B cell (primary cell): ENCODE results near the gene ANTXR1. TPM values are rescaled to one million over a fixed set of nuclear protein-coding genes. Genes with fewer than 3 reads are reported as not detected.

Source experiments
- ATAC-seq: fragments of 200-7000 bp; cut with Tn5 transposase; one replicate; pipeline ENCODE4 v1.10.0; 2021; ENCODE audit warnings: low read depth, mild to moderate bottlenecking, moderate number of reproducible peaks, moderate library complexity
- CTCF ChIA-PET: fragments of 350-600 bp; sonication (Branson Sonifier 250); formaldehyde crosslinking; loops from one replicate; lab custom pipeline; 2021; ENCODE audit warnings: antibody characterized with exemption, inconsistent platforms; lab: Charles Lee
- POLR2A ChIA-PET: fragments of 350-600 bp; sonication (Branson Sonifier 250); formaldehyde crosslinking; loops from one replicate; lab custom pipeline; 2021; ENCODE audit warnings: antibody characterized with exemption; lab: Charles Lee
- DNase-seq: peaks from one replicate; pipeline ENCODE4 v3.0.0; 2013
- H2AFZ ChIP-seq: 2 replicates; pipeline ENCODE4 v1.6.1; 2012; ENCODE audit warnings: mild to moderate bottlenecking, low read depth, low read length; ENCODE audit not compliant: insufficient read depth, poor library complexity, severe bottlenecking
- H3K27ac ChIP-seq, 2 donors: 1 replicate in 1 of 2; 2 replicates in 1 of 2; pipeline ENCODE4 v1.5.1; 2012 to 2013; ENCODE audit warnings: low read length in 2 of 2, mild to moderate bottlenecking in 2 of 2, moderate library complexity in 1 of 2
- H3K27me3 ChIP-seq, 4 experiments: fragments of 200-600 bp in 1 of 4; sonication (generic) in 1 of 4; replicated peaks in 1 of 4; 1 replicate in 2 of 4; 2 replicates in 2 of 4; pipeline versions ENCODE4 v1.6.1 to v1.7.0; 2013 to 2016; ENCODE audit warnings: low read length in 3 of 4, mild to moderate bottlenecking in 2 of 4, mixed read lengths in 1 of 4, moderate library complexity in 1 of 4; ENCODE audit not compliant: insufficient read depth in 4 of 4, control insufficient read depth in 3 of 4; ENCODE audit errors: control extremely low read depth in 1 of 4
- H3K36me3 ChIP-seq, 2 experiments: replicated peaks in 1 of 2; 1 replicate in 1 of 2; 2 replicates in 1 of 2; pipeline versions ENCODE4 v1.6.1 to v1.7.1; 2013; ENCODE audit warnings: low read length in 1 of 2; ENCODE audit not compliant: insufficient read depth in 2 of 2, control insufficient read depth in 1 of 2; ENCODE audit errors: control extremely low read depth in 1 of 2, extremely low read depth in 1 of 2
- H3K4me1 ChIP-seq, 2 donors: fragments of 200-600 bp in 1 of 2; sonication (generic) in 1 of 2; 1 replicate in 1 of 2; 2 replicates in 1 of 2; pipeline versions ENCODE4 v1.5.1 to v1.6.1; 2013 to 2017; ENCODE audit warnings: low read length in 2 of 2; ENCODE audit not compliant: control insufficient read depth in 2 of 2, insufficient read depth in 2 of 2
- H3K4me2 ChIP-seq: replicated peaks from 2 replicates; pipeline ENCODE3; 2012; ENCODE audit warnings: mild to moderate bottlenecking, low read depth, low read length; ENCODE audit not compliant: poor library complexity, severe bottlenecking
- H3K4me3 ChIP-seq, 5 experiments: fragments of 200-600 bp in 1 of 5; sonication (generic) in 1 of 5; 1 replicate in 3 of 5; 2 replicates in 2 of 5; pipeline versions ENCODE4 v1.5.1 to v1.7.0; 2011 to 2016; ENCODE audit warnings: low read length in 4 of 5, mild to moderate bottlenecking in 4 of 5, low read depth in 2 of 5, control low read depth in 1 of 5, moderate library complexity in 1 of 5; ENCODE audit not compliant: insufficient read depth in 1 of 5; ENCODE audit errors: control extremely low read depth in 1 of 5, extremely low read depth in 1 of 5
- H3K79me2 ChIP-seq: fragments of 200-600 bp; sonication (generic); one replicate; pipeline ENCODE4 v1.6.0; 2016; ENCODE audit warnings: low read length; ENCODE audit not compliant: control insufficient read depth, insufficient read depth
- H3K9ac ChIP-seq: fragments of 200-600 bp; sonication (generic); 2 replicates; pipeline ENCODE4 v1.6.1; 2017; ENCODE audit warnings: mild to moderate bottlenecking, low read length, moderate library complexity
- H3K9me3 ChIP-seq, 3 donors: one replicate each; pipeline versions ENCODE4 v1.6.1 to v1.7.1; 2013; ENCODE audit warnings: low read length in 2 of 3; ENCODE audit not compliant: control insufficient read depth in 2 of 3, insufficient read depth in 1 of 3; ENCODE audit errors: control extremely low read depth in 1 of 3
- H4K20me1 ChIP-seq: 2 replicates; pipeline ENCODE4 v1.6.0; 2012; ENCODE audit warnings: mild to moderate bottlenecking, low read length; ENCODE audit not compliant: insufficient read depth, control insufficient read depth, poor library complexity, severe bottlenecking
- H3K27ac Mint-ChIP-seq: one replicate; pipeline ENCODE4 v1.8.0; 2021; ENCODE audit warnings: mixed read lengths
- H3K27me3 Mint-ChIP-seq: one replicate; pipeline ENCODE4 v1.8.0; 2021; ENCODE audit warnings: mixed read lengths
- H3K4me1 Mint-ChIP-seq: one replicate; pipeline ENCODE4 v1.8.0; 2021; ENCODE audit warnings: mixed read lengths
- H3K4me3 Mint-ChIP-seq: one replicate; pipeline ENCODE4 v1.8.0; 2021; ENCODE audit warnings: mixed read lengths
- H3K9me3 Mint-ChIP-seq: one replicate; pipeline ENCODE4 v1.8.0; 2022; ENCODE audit warnings: mixed read lengths; ENCODE audit not compliant: insufficient read depth
- CTCF ChIP-seq: fragments of 200-600 bp; IDR thresholded peaks from one replicate; pipeline ENCODE4 v1.8.0; 2022; ENCODE audit warnings: antibody characterized with exemption, mild to moderate bottlenecking
- EZH2 ChIP-seq: IDR thresholded peaks from 2 replicates; pipeline ENCODE4 v1.6.1; 2012; ENCODE audit warnings: borderline replicate concordance, low read depth, mild to moderate bottlenecking, moderate library complexity, low read length; ENCODE audit not compliant: insufficient read depth, poor library complexity, severe bottlenecking
- WGBS: methylation state at CpG from one replicate; pipeline ENCODE4 v1.1.5; 2013; ENCODE audit warnings: missing lambda C conversion rate; ENCODE audit not compliant: insufficient coverage; 5-methylcytosine and 5-hydroxymethylcytosine counted together
- intact Hi-C: fragments of 100-400 bp; cut with micrococcal nuclease; formaldehyde crosslinking; loops from one replicate; pipeline ENCODE4 v1.10.0; 2022
- polyA plus RNA-seq: library from polyadenylated mRNA; depleted of rRNA; stranded (reverse); fragments of >200 nt; gene quantifications from 2 replicates; pipeline ENCODE4 v1.2.3, GENCODE V29; 2012
- total RNA-seq, 2 donors: library from RNA; stranded (reverse); fragments of 120-200 nt in 1 of 2; gene quantifications; 1 replicate in 1 of 2; 2 replicates in 1 of 2; pipeline versions ENCODE4 v1.2.3 to v1.2.4, GENCODE V29; 2013 to 2022

Gene ANTXR1
- total and polyA plus RNA-seq, 2 donors (not counting 1 experiment from before 2014, with no cell fraction given) = not detected

GRCh38 chr2:69185807-69186206 lies 172.8 kb downstream of the ANTXR1 start:
- DNase-seq = no peak
- intact Hi-C loops = no loop called here
- POLR2A ChIA-PET = no interaction called here
- no peak for ATAC-seq
- Mint-ChIP-seq H3K4me1 (no peaks in the 10 kb centered on the region), H3K27me3 (peaks cover 14% of the 10 kb centered on the region), H3K9me3 (no peaks in the 10 kb centered on the region), H3K27ac (no peak overlapping the region), H3K4me3 (no peak overlapping the region)
- Histone ChIP-seq H3K4me3 (no peak overlapping the region), H3K36me3 (no peaks in the 10 kb centered on the region), H4K20me1 (no peaks in the 10 kb centered on the region), H2AFZ (no peak overlapping the region), H3K79me2 (no peaks in the 10 kb centered on the region), H3K4me1 (no peaks in the 10 kb centered on the region), H3K9me3 (no peaks in the 10 kb centered on the region), H3K27ac (no peak overlapping the region), H3K9ac (no peak overlapping the region), H3K27me3 (peaks cover 0 to 5% (median 0%) of the 10 kb centered on the region in 4 experiments), H3K4me2 (no peak overlapping the region)
- CTCF ChIA-PET = no interaction called here
- 98% methylated on average over 5 of the region's 7 CpGs for WGBS
- TF ChIP-seq EZH2 (no peak), CTCF (no peak)

GRCh38 chr2:69186614-69187013 lies 173.6 kb downstream of the ANTXR1 start:
- H3K4me2 ChIP-seq = no peak overlapping the region
- no peaks in the 10 kb centered on the region for H4K20me1 ChIP-seq
- H3K9ac ChIP-seq = no peak overlapping the region
- DNase-seq (no peak), ATAC-seq (no peak)
- intact Hi-C loops = no loop called here
- no peaks in the 10 kb centered on the region for H3K4me1 Mint-ChIP-seq
- TF ChIP-seq EZH2 (no peak), CTCF (no peak)
- H3K79me2 ChIP-seq = no peaks in the 10 kb centered on the region
- H3K27ac ChIP-seq = no peak overlapping the region
- H3K36me3 ChIP-seq = no peaks in the 10 kb centered on the region
- no peak overlapping the region for H3K4me3 Mint-ChIP-seq
- POLR2A ChIA-PET = no interaction called here
- H3K9me3 Mint-ChIP-seq = no peaks in the 10 kb centered on the region
- no peak overlapping the region for H3K27ac Mint-ChIP-seq
- H3K9me3 ChIP-seq = no peaks in the 10 kb centered on the region
- peaks cover 0 to 5% (median 0%) of the 10 kb centered on the region in 4 experiments for H3K27me3 ChIP-seq
- no peaks in the 10 kb centered on the region for H3K4me1 ChIP-seq
- CTCF ChIA-PET = no interaction called here
- H3K27me3 Mint-ChIP-seq = peaks cover 12% of the 10 kb centered on the region
- H3K4me3 ChIP-seq = no peak overlapping the region
- WGBS = 90% methylated on average over 2 of the region's 3 CpGs
- H2AFZ ChIP-seq = no peak overlapping the region
